Lung (tissue), 12 donors: ENCODE data around the gene PODXL. TPM values are rescaled to one million over a fixed set of nuclear protein-coding genes. Genes with fewer than 3 reads are reported as not detected.
A peak's percentile ranks its signal among the peaks of the same experiment; 100 is the strongest.

Experiments used
- ATAC-seq: fragments of 200-7000 bp; cut with Tn5 transposase; one replicate; pipeline ENCODE4 v1.9.1; 2020; ENCODE audit warnings: moderate number of reproducible peaks; ENCODE audit not compliant: insufficient read depth, low FRiP score
- DNase-seq, 3 donors: peaks; one replicate each; pipeline ENCODE4 v3.0.0-alpha.2; 2013 to 2017
- H3K27ac ChIP-seq, 2 donors: one replicate each; pipeline ENCODE4 v1.5.1; 2013; ENCODE audit warnings: mild to moderate bottlenecking in 2 of 2, moderate library complexity in 2 of 2, control low read depth in 1 of 2, inconsistent platforms in 1 of 2, low read depth in 1 of 2, low read length in 1 of 2
- H3K27me3 ChIP-seq, 3 donors: one replicate each; pipeline ENCODE4 v1.5.1; 2013; ENCODE audit warnings: low read length in 2 of 3; ENCODE audit not compliant: control insufficient read depth in 3 of 3, insufficient read depth in 3 of 3
- H3K36me3 ChIP-seq, 4 donors: one replicate each; pipeline ENCODE4 v1.5.1; 2013; ENCODE audit warnings: low read length in 4 of 4, mild to moderate bottlenecking in 1 of 4, moderate library complexity in 1 of 4; ENCODE audit not compliant: control insufficient read depth in 4 of 4, insufficient read depth in 4 of 4
- H3K4me1 ChIP-seq, 5 donors: one replicate each; pipeline ENCODE4 v1.5.1; 2013; ENCODE audit warnings: low read length in 5 of 5, mild to moderate bottlenecking in 2 of 5, moderate library complexity in 1 of 5; ENCODE audit not compliant: control insufficient read depth in 5 of 5, insufficient read depth in 5 of 5
- H3K4me3 ChIP-seq: one replicate; pipeline ENCODE4 v1.5.1; 2013; ENCODE audit warnings: mild to moderate bottlenecking, control low read depth, moderate library complexity
- H3K9ac ChIP-seq, 2 donors: one replicate each; pipeline ENCODE4 v1.5.1; 2013; ENCODE audit warnings: low read length in 2 of 2, control low read depth in 1 of 2; ENCODE audit not compliant: insufficient read depth in 1 of 2
- H3K9me3 ChIP-seq, 4 donors: one replicate each; pipeline ENCODE4 v1.5.1; 2013; ENCODE audit warnings: low read length in 3 of 4, mild to moderate bottlenecking in 1 of 4, moderate library complexity in 1 of 4; ENCODE audit not compliant: control insufficient read depth in 4 of 4, insufficient read depth in 3 of 4
- CTCF ChIP-seq: IDR thresholded peaks from 2 replicates; pipeline ENCODE4 v1.5.1; 2012; ENCODE audit warnings: mild to moderate bottlenecking; ENCODE audit errors: control extremely low read depth, extremely low read depth
- WGBS, 2 donors: extraction: QIAGEN DNeasy Blood & Tissue Kit; methylation state at CpG; one replicate each; pipeline ENCODE4 v1.1.7; 2013; 5-methylcytosine and 5-hydroxymethylcytosine counted together
- polyA plus RNA-seq, 2 donors: library from polyadenylated mRNA; stranded (reverse); fragments of 200-250 nt; gene quantifications; one replicate each; pipeline ENCODE4 v1.2.1, GENCODE V29; 2013
- total RNA-seq, 2 donors: library from RNA; depleted of rRNA in 1 of 2; stranded (reverse); fragments of >200 nt in 1 of 2; gene quantifications; one replicate each; pipeline ENCODE4 v1.2.1, GENCODE V29; 2014 to 2021
- donor health status: control.
- donor health status: control.
- donor health status: Bipolar disorder and iron deficiency.
- donor health status: healthy.
- donor health status: DM: yes; HTN: yes; CAD: no.

Gene PODXL
- total and polyA plus RNA-seq, 4 donors = 24.3 to 133 (median 57.6) TPM

- Histone ChIP-seq H3K9me3 (no peaks in the 10 kb centered on the region), H3K36me3 (no peaks in the 10 kb centered on the region), H3K4me1 (peaks cover 0 to 15% (median 0%) of the 10 kb centered on the region in 5 donors), H3K9ac (no peak overlapping the region), H3K27ac (no peak overlapping the region), H3K27me3 (peaks cover 0 to 23% (median 19%) of the 10 kb centered on the region in 3 donors), H3K4me3 (no peak overlapping the region)
- 91 to 92% methylated on average over 2 of the region's 2 CpGs for WGBS, 2 donors
- TF ChIP-seq CTCF = no peak
- DNase-seq (no peak), ATAC-seq (no peak)
Measured at GRCh38 chr7:131560061-131560460, 3.6 kb upstream of the PODXL start.

- TF ChIP-seq CTCF = no peak
- Histone ChIP-seq H3K36me3 (no peaks in the 10 kb centered on the region), H3K9me3 (no peaks in the 10 kb centered on the region), H3K4me1 (peaks cover 0 to 15% (median 0%) of the 10 kb centered on the region in 5 donors), H3K27me3 (peaks cover 0 to 28% (median 23%) of the 10 kb centered on the region in 3 donors), H3K27ac (peak overlapping the region; percentile 1 to 62), H3K4me3 (no peak overlapping the region), H3K9ac (no peak overlapping the region)
- DNase-seq (peak; percentile 49 to 63 (median 58)), ATAC-seq (no peak)
- 3 to 5% methylated on average over 32 of the region's 32 CpGs for WGBS, 2 donors
Measured at GRCh38 chr7:131557652-131558385, 1.4 kb upstream of the PODXL start.

- Histone ChIP-seq H3K27me3 (peaks cover 0 to 28% (median 23%) of the 10 kb centered on the region in 3 donors), H3K4me1 (peaks cover 0 to 15% (median 0%) of the 10 kb centered on the region in 5 donors)
Measured at GRCh38 chr7:131556909-131557651, 652 bp upstream of the PODXL start.

More at GRCh38 chr7:131556909-131557651, 652 bp upstream of the PODXL start:
- Histone ChIP-seq H3K27ac (peak overlapping the region; percentile 73 to 81), H3K4me3 (peak overlapping the region; percentile 43), H3K9ac (no peak overlapping the region), H3K9me3 (no peaks in the 10 kb centered on the region), H3K36me3 (no peaks in the 10 kb centered on the region)
- no peak for TF ChIP-seq CTCF
- WGBS, 2 donors = 1 to 2% methylated on average over 25 of the region's 25 CpGs
- DNase-seq (peak in 1 of 3 donors; percentile 20), ATAC-seq (peak; percentile 7)
